B cell (primary cell): ENCODE results near the gene C15orf62. TPM values are rescaled to one million over a fixed set of nuclear protein-coding genes. Genes with fewer than 3 reads are reported as not detected.

Experiments used
- ATAC-seq: fragments of 200-7000 bp; cut with Tn5 transposase; one replicate; pipeline ENCODE4 v1.10.0; 2021; ENCODE audit warnings: low read depth, mild to moderate bottlenecking, moderate number of reproducible peaks, moderate library complexity
- CTCF ChIA-PET: fragments of 350-600 bp; sonication (Branson Sonifier 250); formaldehyde crosslinking; loops from one replicate; lab custom pipeline; 2021; ENCODE audit warnings: antibody characterized with exemption, inconsistent platforms; lab: Charles Lee
- POLR2A ChIA-PET: fragments of 350-600 bp; sonication (Branson Sonifier 250); formaldehyde crosslinking; loops from one replicate; lab custom pipeline; 2021; ENCODE audit warnings: antibody characterized with exemption; lab: Charles Lee
- DNase-seq: peaks from one replicate; pipeline ENCODE4 v3.0.0; 2013
- H2AFZ ChIP-seq: 2 replicates; pipeline ENCODE4 v1.6.1; 2012; ENCODE audit warnings: mild to moderate bottlenecking, low read depth, low read length; ENCODE audit not compliant: insufficient read depth, poor library complexity, severe bottlenecking
- H3K27ac ChIP-seq, 2 donors: 1 replicate in 1 of 2; 2 replicates in 1 of 2; pipeline ENCODE4 v1.5.1; 2012 to 2013; ENCODE audit warnings: low read length in 2 of 2, mild to moderate bottlenecking in 2 of 2, moderate library complexity in 1 of 2
- H3K27me3 ChIP-seq, 4 experiments: fragments of 200-600 bp in 1 of 4; sonication (generic) in 1 of 4; replicated peaks in 1 of 4; 1 replicate in 2 of 4; 2 replicates in 2 of 4; pipeline versions ENCODE4 v1.6.1 to v1.7.0; 2013 to 2016; ENCODE audit warnings: low read length in 3 of 4, mild to moderate bottlenecking in 2 of 4, mixed read lengths in 1 of 4, moderate library complexity in 1 of 4; ENCODE audit not compliant: insufficient read depth in 4 of 4, control insufficient read depth in 3 of 4; ENCODE audit errors: control extremely low read depth in 1 of 4
- H3K36me3 ChIP-seq, 2 experiments: replicated peaks in 1 of 2; 1 replicate in 1 of 2; 2 replicates in 1 of 2; pipeline versions ENCODE4 v1.6.1 to v1.7.1; 2013; ENCODE audit warnings: low read length in 1 of 2; ENCODE audit not compliant: insufficient read depth in 2 of 2, control insufficient read depth in 1 of 2; ENCODE audit errors: control extremely low read depth in 1 of 2, extremely low read depth in 1 of 2
- H3K4me1 ChIP-seq, 2 donors: fragments of 200-600 bp in 1 of 2; sonication (generic) in 1 of 2; 1 replicate in 1 of 2; 2 replicates in 1 of 2; pipeline versions ENCODE4 v1.5.1 to v1.6.1; 2013 to 2017; ENCODE audit warnings: low read length in 2 of 2; ENCODE audit not compliant: control insufficient read depth in 2 of 2, insufficient read depth in 2 of 2
- H3K4me2 ChIP-seq: replicated peaks from 2 replicates; pipeline ENCODE3; 2012; ENCODE audit warnings: mild to moderate bottlenecking, low read depth, low read length; ENCODE audit not compliant: poor library complexity, severe bottlenecking
- H3K4me3 ChIP-seq, 5 experiments: fragments of 200-600 bp in 1 of 5; sonication (generic) in 1 of 5; 1 replicate in 3 of 5; 2 replicates in 2 of 5; pipeline versions ENCODE4 v1.5.1 to v1.7.0; 2011 to 2016; ENCODE audit warnings: low read length in 4 of 5, mild to moderate bottlenecking in 4 of 5, low read depth in 2 of 5, control low read depth in 1 of 5, moderate library complexity in 1 of 5; ENCODE audit not compliant: insufficient read depth in 1 of 5; ENCODE audit errors: control extremely low read depth in 1 of 5, extremely low read depth in 1 of 5
- H3K79me2 ChIP-seq: fragments of 200-600 bp; sonication (generic); one replicate; pipeline ENCODE4 v1.6.0; 2016; ENCODE audit warnings: low read length; ENCODE audit not compliant: control insufficient read depth, insufficient read depth
- H3K9ac ChIP-seq: fragments of 200-600 bp; sonication (generic); 2 replicates; pipeline ENCODE4 v1.6.1; 2017; ENCODE audit warnings: mild to moderate bottlenecking, low read length, moderate library complexity
- H3K9me3 ChIP-seq, 3 donors: one replicate each; pipeline versions ENCODE4 v1.6.1 to v1.7.1; 2013; ENCODE audit warnings: low read length in 2 of 3; ENCODE audit not compliant: control insufficient read depth in 2 of 3, insufficient read depth in 1 of 3; ENCODE audit errors: control extremely low read depth in 1 of 3
- H4K20me1 ChIP-seq: 2 replicates; pipeline ENCODE4 v1.6.0; 2012; ENCODE audit warnings: mild to moderate bottlenecking, low read length; ENCODE audit not compliant: insufficient read depth, control insufficient read depth, poor library complexity, severe bottlenecking
- H3K27ac Mint-ChIP-seq: one replicate; pipeline ENCODE4 v1.8.0; 2021; ENCODE audit warnings: mixed read lengths
- H3K27me3 Mint-ChIP-seq: one replicate; pipeline ENCODE4 v1.8.0; 2021; ENCODE audit warnings: mixed read lengths
- H3K4me1 Mint-ChIP-seq: one replicate; pipeline ENCODE4 v1.8.0; 2021; ENCODE audit warnings: mixed read lengths
- H3K4me3 Mint-ChIP-seq: one replicate; pipeline ENCODE4 v1.8.0; 2021; ENCODE audit warnings: mixed read lengths
- H3K9me3 Mint-ChIP-seq: one replicate; pipeline ENCODE4 v1.8.0; 2022; ENCODE audit warnings: mixed read lengths; ENCODE audit not compliant: insufficient read depth
- EZH2 ChIP-seq: IDR thresholded peaks from 2 replicates; pipeline ENCODE4 v1.6.1; 2012; ENCODE audit warnings: borderline replicate concordance, low read depth, mild to moderate bottlenecking, moderate library complexity, low read length; ENCODE audit not compliant: insufficient read depth, poor library complexity, severe bottlenecking
- WGBS: methylation state at CpG from one replicate; pipeline ENCODE4 v1.1.5; 2013; ENCODE audit warnings: missing lambda C conversion rate; ENCODE audit not compliant: insufficient coverage; 5-methylcytosine and 5-hydroxymethylcytosine counted together
- intact Hi-C: fragments of 100-400 bp; cut with micrococcal nuclease; formaldehyde crosslinking; loops from one replicate; pipeline ENCODE4 v1.10.0; 2022
- polyA plus RNA-seq: library from polyadenylated mRNA; depleted of rRNA; stranded (reverse); fragments of >200 nt; gene quantifications from 2 replicates; pipeline ENCODE4 v1.2.3, GENCODE V29; 2012
- total RNA-seq, 2 donors: library from RNA; stranded (reverse); fragments of 120-200 nt in 1 of 2; gene quantifications; 1 replicate in 1 of 2; 2 replicates in 1 of 2; pipeline versions ENCODE4 v1.2.3 to v1.2.4, GENCODE V29; 2013 to 2022
- TF ChIP-seq, protein P1 (sequence below): fragments of 200-600 bp; IDR thresholded peaks from one replicate; pipeline ENCODE4 v1.8.0; 2022; ENCODE audit warnings: antibody characterized with exemption, mild to moderate bottlenecking

The C15orf62 gene
- total and polyA plus RNA-seq, 2 donors (not counting 1 experiment from before 2014, with no cell fraction given): 0.30 to 9.5 TPM

- TF ChIP-seq EZH2: no peak
- TF ChIP-seq, protein P1, sequence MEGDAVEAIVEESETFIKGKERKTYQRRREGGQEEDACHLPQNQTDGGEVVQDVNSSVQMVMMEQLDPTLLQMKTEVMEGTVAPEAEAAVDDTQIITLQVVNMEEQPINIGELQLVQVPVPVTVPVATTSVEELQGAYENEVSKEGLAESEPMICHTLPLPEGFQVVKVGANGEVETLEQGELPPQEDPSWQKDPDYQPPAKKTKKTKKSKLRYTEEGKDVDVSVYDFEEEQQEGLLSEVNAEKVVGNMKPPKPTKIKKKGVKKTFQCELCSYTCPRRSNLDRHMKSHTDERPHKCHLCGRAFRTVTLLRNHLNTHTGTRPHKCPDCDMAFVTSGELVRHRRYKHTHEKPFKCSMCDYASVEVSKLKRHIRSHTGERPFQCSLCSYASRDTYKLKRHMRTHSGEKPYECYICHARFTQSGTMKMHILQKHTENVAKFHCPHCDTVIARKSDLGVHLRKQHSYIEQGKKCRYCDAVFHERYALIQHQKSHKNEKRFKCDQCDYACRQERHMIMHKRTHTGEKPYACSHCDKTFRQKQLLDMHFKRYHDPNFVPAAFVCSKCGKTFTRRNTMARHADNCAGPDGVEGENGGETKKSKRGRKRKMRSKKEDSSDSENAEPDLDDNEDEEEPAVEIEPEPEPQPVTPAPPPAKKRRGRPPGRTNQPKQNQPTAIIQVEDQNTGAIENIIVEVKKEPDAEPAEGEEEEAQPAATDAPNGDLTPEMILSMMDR: no peak
- Histone ChIP-seq H3K4me3 (no peak overlapping the region), H3K4me2 (no peak overlapping the region), H3K27ac (peak overlapping the region in 1 of 2 donors; percentile 26), H3K9me3 (no peaks in the 10 kb centered on the region), H3K36me3 (peaks cover 0 to 42% of the 10 kb centered on the region in 2 experiments), H3K9ac (no peak overlapping the region), H4K20me1 (no peaks in the 10 kb centered on the region), H3K27me3 (no peaks in the 10 kb centered on the region), H3K79me2 (no peaks in the 10 kb centered on the region), H3K4me1 (peaks cover 34 to 43% of the 10 kb centered on the region in 2 donors), H2AFZ (no peak overlapping the region)
- ATAC-seq (no peak), DNase-seq (no peak)
- peaks cover 38% of the 10 kb centered on the region for H3K4me1 Mint-ChIP-seq
- 92% methylated on average over 6 of the region's 13 CpGs for WGBS
- peak overlapping the region; percentile 39 for H3K27ac Mint-ChIP-seq
- H3K9me3 Mint-ChIP-seq: no peaks in the 10 kb centered on the region
- CTCF ChIA-PET: interaction anchor here (0.6 to 9.6 kb wide), 6 partner anchors 8 to 77 kb away, joined by 3 to 99 read pairs (median 4); partner anchors contain the start of gene RAD51
- H3K27me3 Mint-ChIP-seq: no peaks in the 10 kb centered on the region
- POLR2A ChIA-PET: interaction anchor here (0.6 kb wide), 1 partner anchor 421 kb away, joined by 8 read pairs; no protein-coding TSS in a partner anchor
- no peak overlapping the region for H3K4me3 Mint-ChIP-seq
- intact Hi-C loops: no loop called here
Measured at GRCh38 chr15:40772014-40772413, 2.2 kb downstream of the C15orf62 start.

- no peak overlapping the region for H3K27ac Mint-ChIP-seq
- H3K9me3 Mint-ChIP-seq: no peaks in the 10 kb centered on the region
- no peaks in the 10 kb centered on the region for H3K27me3 Mint-ChIP-seq
- CTCF ChIA-PET: interaction anchor here (9.6 kb wide), 1 partner anchor 11 kb away, joined by 99 read pairs; no protein-coding TSS in a partner anchor
- Histone ChIP-seq H3K27ac (no peak overlapping the region), H3K4me3 (no peak overlapping the region), H2AFZ (no peak overlapping the region), H3K79me2 (no peaks in the 10 kb centered on the region), H3K4me1 (peaks cover 28 to 36% of the 10 kb centered on the region in 2 donors), H3K4me2 (no peak overlapping the region), H3K9me3 (no peaks in the 10 kb centered on the region), H3K36me3 (peaks cover 0 to 44% of the 10 kb centered on the region in 2 experiments), H3K9ac (no peak overlapping the region), H4K20me1 (no peaks in the 10 kb centered on the region), H3K27me3 (no peaks in the 10 kb centered on the region)
- ATAC-seq (no peak), DNase-seq (no peak)
- 95% methylated on average over 7 of the region's 8 CpGs for WGBS
- POLR2A ChIA-PET: interaction anchor here (0.7 kb wide), 1 partner anchor 79 kb away, joined by 11 read pairs; no protein-coding TSS in a partner anchor
- no peak for TF ChIP-seq EZH2
- TF ChIP-seq, protein P1: no peak
- H3K4me1 Mint-ChIP-seq: peaks cover 34% of the 10 kb centered on the region
- no peak overlapping the region for H3K4me3 Mint-ChIP-seq
- intact Hi-C loops: no loop called here
Measured at GRCh38 chr15:40773496-40773895, 3.7 kb downstream of the C15orf62 start.
